Esophagus mucosa (tissue), 1 donor: ENCODE results near the gene NUP107. TPM values are rescaled to one million over a fixed set of nuclear protein-coding genes. Genes with fewer than 3 reads are reported as not detected.

Experiments used
- ATAC-seq: fragments of 200-7000 bp; cut with Tn5 transposase; one replicate; pipeline ENCODE4 v1.9.1; 2020
- total RNA-seq: library from RNA; stranded (reverse); gene quantifications from one replicate; pipeline ENCODE4 v1.2.4, GENCODE V29; 2023
- donor health status: DM: yes; HTN: yes; CAD: no.

The NUP107 gene
- total RNA-seq, 1 donor from 2014 or later = 27.0 TPM

GRCh38 chr12:68776976-68777610 is 90.3 kb downstream of the NUP107 start:
- ATAC-seq = peak; percentile 23

GRCh38 chr12:68779280-68779679 is 92.5 kb downstream of the NUP107 start:
- no peak for ATAC-seq

GRCh38 chr12:68780731-68781130 is 94.0 kb downstream of the NUP107 start:
- no peak for ATAC-seq

GRCh38 chr12:68781728-68782127 is 95.0 kb downstream of the NUP107 start:
- no peak for ATAC-seq

GRCh38 chr12:68784015-68784414 is 97.2 kb downstream of the NUP107 start:
- ATAC-seq = no peak

GRCh38 chr12:68785358-68785757 is 98.6 kb downstream of the NUP107 start:
- ATAC-seq = peak; percentile 32

- ATAC-seq = no peak
These were observed 99.0 kb downstream of the NUP107 start for GRCh38 chr12:68785823-68786222.

GRCh38 chr12:68786929-68787328 is 100.2 kb downstream of the NUP107 start:
- ATAC-seq = no peak

- ATAC-seq = no peak
These were observed 101.9 kb downstream of the NUP107 start for GRCh38 chr12:68788554-68789143.

- ATAC-seq = no peak
These were observed 102.5 kb downstream of the NUP107 start for GRCh38 chr12:68789144-68789878.

- no peak for ATAC-seq
These were observed 103.5 kb downstream of the NUP107 start for GRCh38 chr12:68790081-68790951.

GRCh38 chr12:68790952-68791234 is 104.1 kb downstream of the NUP107 start:
- ATAC-seq = no peak

GRCh38 chr12:68791897-68792481 is 105.2 kb downstream of the NUP107 start:
- ATAC-seq = no peak

GRCh38 chr12:68792952-68793351 is 106.2 kb downstream of the NUP107 start:
- ATAC-seq = peak; percentile 72

- ATAC-seq = no peak
These were observed 106.7 kb downstream of the NUP107 start for GRCh38 chr12:68793436-68793835.

- peak; percentile 6 for ATAC-seq
These were observed 107.3 kb downstream of the NUP107 start for GRCh38 chr12:68793975-68794652.

GRCh38 chr12:68794653-68795251 is 108.0 kb downstream of the NUP107 start:
- ATAC-seq = peak; percentile 82
